ENCODE measurements around the gene ACSM5.

Gene ACSM5

GRCh38 chr16:20388854-20389253, 20.5 kb upstream of the ACSM5 start:
- intact Hi-C loops (cut with micrococcal nuclease): loop anchor here (5.0 kb wide), 1 partner anchor 318 kb away; no protein-coding TSS in a partner anchor
- H3K27me3 Mint-ChIP-seq: peaks cover 22% of the 10 kb centered on the region
- peaks cover 3% of the 10 kb centered on the region for H3K4me1 Mint-ChIP-seq (ENCODE audit: low read depth)
- H3K27ac Mint-ChIP-seq: no peak overlapping the region
- H3K36me3 Mint-ChIP-seq (ENCODE audit: low read depth): no peaks in the 10 kb centered on the region
- no peak overlapping the region for H3K4me3 Mint-ChIP-seq
- H3K9me3 Mint-ChIP-seq: no peaks in the 10 kb centered on the region

DNA sequence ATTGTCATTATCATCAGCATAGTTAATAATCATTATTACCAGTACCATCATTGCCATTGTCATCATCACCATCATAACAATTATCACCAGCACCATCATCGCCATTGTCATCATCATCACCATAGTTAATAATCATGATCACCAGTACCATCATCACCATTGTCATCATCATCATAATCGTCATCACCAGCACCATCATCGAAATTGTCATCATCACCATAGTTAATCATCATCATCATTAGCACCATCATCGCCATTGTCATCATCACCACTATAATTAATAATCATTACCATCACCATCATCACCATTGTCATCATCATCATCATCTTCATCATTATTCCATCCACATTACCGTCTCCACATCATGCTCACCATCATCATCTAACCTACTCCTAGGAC, 18.3 kb upstream of the ACSM5 start:
- intact Hi-C loops (cut with micrococcal nuclease): no loop called here
- Mint-ChIP-seq H3K4me3 (no peak overlapping the region), H3K9me3 (no peaks in the 10 kb centered on the region), H3K36me3 (ENCODE audit: low read depth) (no peaks in the 10 kb centered on the region), H3K27me3 (peaks cover 15% of the 10 kb centered on the region), H3K27ac (no peak overlapping the region), H3K4me1 (ENCODE audit: low read depth) (peaks cover 5% of the 10 kb centered on the region)

GRCh38 chr16:20393801-20394577, 15.3 kb upstream of the ACSM5 start:
- Mint-ChIP-seq H3K4me1 (ENCODE audit: low read depth) (peaks cover 5% of the 10 kb centered on the region), H3K9me3 (no peaks in the 10 kb centered on the region), H3K36me3 (ENCODE audit: low read depth) (no peaks in the 10 kb centered on the region), H3K4me3 (no peak overlapping the region), H3K27ac (no peak overlapping the region), H3K27me3 (peaks cover 3% of the 10 kb centered on the region)
- intact Hi-C loops (cut with micrococcal nuclease): no loop called here

GRCh38 chr16:20395946-20396345, 13.4 kb upstream of the ACSM5 start:
- Mint-ChIP-seq H3K27me3 (peaks cover 4% of the 10 kb centered on the region), H3K4me1 (ENCODE audit: low read depth) (peaks cover 5% of the 10 kb centered on the region), H3K9me3 (no peaks in the 10 kb centered on the region)

GRCh38 chr16:20396846-20397467, 12.4 kb upstream of the ACSM5 start:
- intact Hi-C loops (cut with micrococcal nuclease): no loop called here
- no peaks in the 10 kb centered on the region for H3K9me3 Mint-ChIP-seq
- no peak overlapping the region for H3K4me3 Mint-ChIP-seq
- H3K36me3 Mint-ChIP-seq (ENCODE audit: low read depth): no peaks in the 10 kb centered on the region
- no peak overlapping the region for H3K27ac Mint-ChIP-seq
- peaks cover 4% of the 10 kb centered on the region for H3K27me3 Mint-ChIP-seq
- H3K4me1 Mint-ChIP-seq (ENCODE audit: low read depth): peaks cover 5% of the 10 kb centered on the region

More at GRCh38 chr16:20395946-20396345, 13.4 kb upstream of the ACSM5 start:
- no peak overlapping the region for H3K27ac Mint-ChIP-seq
- intact Hi-C loops (cut with micrococcal nuclease): no loop called here
- H3K36me3 Mint-ChIP-seq (ENCODE audit: low read depth): no peaks in the 10 kb centered on the region
- no peak overlapping the region for H3K4me3 Mint-ChIP-seq

DNA sequence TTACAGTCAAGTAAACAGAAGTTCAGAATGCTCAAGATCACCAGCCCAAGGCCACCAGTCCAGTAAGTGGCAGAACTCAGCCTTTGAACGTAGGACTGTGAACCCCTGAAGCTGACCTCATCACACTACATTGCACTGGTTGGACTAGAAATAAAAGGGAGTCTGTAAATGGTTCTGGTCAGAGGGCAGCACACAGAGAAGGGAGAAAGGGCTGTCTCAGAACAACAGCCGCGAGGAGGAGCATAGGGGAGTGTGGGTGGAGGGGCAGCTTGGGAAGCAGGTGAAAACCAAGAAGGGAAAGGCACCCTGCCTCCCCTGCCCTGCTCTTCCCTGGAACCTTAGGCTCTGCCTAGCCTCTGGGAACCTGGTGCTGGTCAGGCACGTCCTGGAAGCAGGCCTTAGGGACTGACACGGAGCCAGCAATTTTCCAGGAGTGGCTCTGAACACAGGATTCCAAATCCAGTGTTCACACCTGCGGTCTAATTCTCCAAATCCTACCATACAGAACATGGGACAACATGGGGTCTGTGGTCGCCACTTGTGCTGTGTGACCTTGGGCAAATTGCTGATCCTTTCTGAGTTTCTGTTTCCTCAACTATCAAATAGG, 11.8 kb upstream of the ACSM5 start:
- intact Hi-C loops (cut with micrococcal nuclease): no loop called here
- Mint-ChIP-seq H3K4me3 (no peak overlapping the region), H3K9me3 (no peaks in the 10 kb centered on the region), H3K36me3 (ENCODE audit: low read depth) (no peaks in the 10 kb centered on the region), H3K27me3 (peaks cover 4% of the 10 kb centered on the region), H3K4me1 (ENCODE audit: low read depth) (peaks cover 5% of the 10 kb centered on the region), H3K27ac (no peak overlapping the region)

DNA sequence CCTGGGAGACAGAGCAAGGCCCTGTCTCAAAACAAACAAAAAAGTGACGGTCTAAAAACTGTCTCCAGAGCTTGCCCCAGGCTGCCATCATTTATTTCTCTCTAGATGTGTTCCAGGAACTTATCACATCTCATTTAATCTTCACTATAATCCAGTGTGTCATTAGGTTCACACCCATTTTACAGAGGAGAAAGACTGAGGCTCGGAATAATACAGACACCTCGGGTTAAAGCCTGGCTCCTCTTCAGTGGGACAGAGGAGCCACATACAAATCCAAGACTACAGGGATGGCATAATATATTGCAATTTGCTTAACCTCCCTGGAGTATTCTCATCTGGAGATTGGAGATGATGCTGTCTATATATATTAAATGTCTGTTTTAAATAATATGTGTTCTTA, 10.7 kb upstream of the ACSM5 start:
- intact Hi-C loops (cut with micrococcal nuclease): no loop called here
- Mint-ChIP-seq H3K36me3 (ENCODE audit: low read depth) (no peaks in the 10 kb centered on the region), H3K4me1 (ENCODE audit: low read depth) (peaks cover 5% of the 10 kb centered on the region), H3K27me3 (peaks cover 12% of the 10 kb centered on the region), H3K9me3 (no peaks in the 10 kb centered on the region), H3K4me3 (no peak overlapping the region), H3K27ac (no peak overlapping the region)

DNA sequence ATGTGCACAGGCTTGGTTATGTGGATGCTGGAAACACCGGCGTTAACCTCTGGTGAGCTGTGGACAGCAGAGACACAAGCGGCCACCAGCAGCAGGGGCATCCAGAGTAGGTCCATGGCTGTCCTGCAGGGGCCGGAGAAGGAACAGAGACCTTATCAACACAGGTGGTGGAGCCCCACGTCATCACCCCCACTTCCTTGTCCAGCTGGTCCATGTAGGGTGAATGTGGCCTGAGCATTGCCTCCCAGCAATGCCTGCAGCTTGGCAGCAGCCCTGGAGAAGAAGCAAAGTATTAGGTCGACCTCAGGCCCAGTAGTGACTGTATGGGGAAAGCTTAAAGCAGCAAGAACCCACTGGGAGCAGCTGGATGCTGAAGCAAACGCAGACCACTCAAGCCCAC, 10.1 kb upstream of the ACSM5 start:
- no peaks in the 10 kb centered on the region for H3K4me1 Mint-ChIP-seq (ENCODE audit: low read depth)
- peaks cover 14% of the 10 kb centered on the region for H3K27me3 Mint-ChIP-seq
- no peak overlapping the region for H3K4me3 Mint-ChIP-seq
- H3K36me3 Mint-ChIP-seq (ENCODE audit: low read depth): no peaks in the 10 kb centered on the region
- no peak overlapping the region for H3K27ac Mint-ChIP-seq
- intact Hi-C loops (cut with micrococcal nuclease): no loop called here
- no peaks in the 10 kb centered on the region for H3K9me3 Mint-ChIP-seq

- H3K4me3 Mint-ChIP-seq: no peak overlapping the region
- no peaks in the 10 kb centered on the region for H3K9me3 Mint-ChIP-seq
- intact Hi-C loops (cut with micrococcal nuclease): no loop called here
- H3K27ac Mint-ChIP-seq: no peak overlapping the region
- H3K36me3 Mint-ChIP-seq (ENCODE audit: low read depth): no peaks in the 10 kb centered on the region
- H3K27me3 Mint-ChIP-seq: peaks cover 14% of the 10 kb centered on the region
- no peaks in the 10 kb centered on the region for H3K4me1 Mint-ChIP-seq (ENCODE audit: low read depth)
These were observed 8.3 kb upstream of the ACSM5 start for GRCh38 chr16:20401066-20401465.

DNA sequence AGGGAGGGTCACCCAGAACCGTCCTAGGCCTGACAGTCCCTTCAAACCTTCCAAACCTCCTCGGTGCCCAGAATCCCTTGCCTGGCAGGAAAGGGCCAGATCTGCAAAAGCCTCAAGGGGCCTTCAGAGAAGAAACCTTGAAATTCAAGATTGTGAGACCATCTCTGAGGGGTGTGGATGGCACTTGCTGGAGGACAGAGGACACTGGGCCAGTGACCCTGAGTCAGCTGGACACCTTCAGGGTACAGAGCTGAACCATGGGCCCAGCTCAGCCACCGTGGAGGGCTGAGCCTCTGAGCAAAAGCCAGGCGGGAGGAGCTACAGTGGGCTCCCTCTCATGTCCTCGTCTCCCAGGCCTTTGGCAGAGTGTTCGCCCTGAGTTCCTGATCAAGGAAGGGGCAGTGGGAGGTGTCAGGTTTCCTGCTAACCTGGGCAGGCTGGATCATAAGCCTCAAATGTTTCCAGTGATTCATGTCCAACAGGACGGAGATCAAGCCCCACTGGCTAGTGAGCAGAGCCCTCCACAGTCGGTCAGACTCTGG, 7.8 kb upstream of the ACSM5 start:
- Mint-ChIP-seq H3K27ac (no peak overlapping the region), H3K36me3 (ENCODE audit: low read depth) (no peaks in the 10 kb centered on the region), H3K9me3 (no peaks in the 10 kb centered on the region), H3K4me3 (no peak overlapping the region), H3K27me3 (peaks cover 12% of the 10 kb centered on the region), H3K4me1 (ENCODE audit: low read depth) (no peaks in the 10 kb centered on the region)
- intact Hi-C loops (cut with micrococcal nuclease): no loop called here

- intact Hi-C loops (cut with micrococcal nuclease): no loop called here
- Mint-ChIP-seq H3K4me1 (ENCODE audit: low read depth) (peaks cover 6% of the 10 kb centered on the region), H3K27ac (peak overlapping the region; percentile 24), H3K9me3 (no peaks in the 10 kb centered on the region), H3K27me3 (peaks cover 12% of the 10 kb centered on the region), H3K36me3 (ENCODE audit: low read depth) (no peaks in the 10 kb centered on the region), H3K4me3 (no peak overlapping the region)
These were observed 6.7 kb upstream of the ACSM5 start for GRCh38 chr16:20402651-20403050.

DNA sequence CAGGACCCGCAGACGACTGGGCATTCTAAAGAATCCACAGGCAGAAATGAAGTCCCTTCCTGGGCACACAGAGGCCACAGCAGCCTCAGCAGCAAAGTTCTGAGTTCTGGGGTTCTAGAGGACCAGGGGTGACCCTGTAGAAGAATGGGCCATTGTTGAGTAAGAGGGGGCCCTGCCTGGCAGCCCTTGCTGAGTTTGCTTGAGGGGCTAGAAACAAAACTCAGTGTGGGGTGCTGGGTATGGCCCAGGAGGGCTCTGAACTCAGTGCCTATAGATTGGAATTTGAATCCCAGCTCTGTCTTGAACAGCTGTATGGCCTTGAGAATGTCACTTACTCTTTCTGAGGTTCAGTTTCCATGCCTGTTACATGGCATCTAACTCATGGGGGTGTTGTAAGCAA, 4.7 kb upstream of the ACSM5 start, which contains the start of gene PDILT:
Gene PDILT, minus strand, starts transcription at position 101 of the 400 bp plus-strand sequence. CDS start 5,437 bp downstream, outside the sequence.
- intact Hi-C loops (cut with micrococcal nuclease): no loop called here
- peaks cover 16% of the 10 kb centered on the region for H3K4me1 Mint-ChIP-seq (ENCODE audit: low read depth)
- H3K9me3 Mint-ChIP-seq: no peaks in the 10 kb centered on the region
- H3K27me3 Mint-ChIP-seq: peaks cover 10% of the 10 kb centered on the region
- no peak within 1 kb of the TSS for H3K4me3 Mint-ChIP-seq
- H3K36me3 Mint-ChIP-seq (ENCODE audit: low read depth): no peaks in the 10 kb centered on the region
- H3K27ac Mint-ChIP-seq: no peak within 1 kb of the TSS

GRCh38 chr16:20410121-20410723, 888 bp downstream of the ACSM5 start:
- H3K9me3 Mint-ChIP-seq: no peaks in the 10 kb centered on the region
- peak overlapping the region; percentile 17 for H3K4me3 Mint-ChIP-seq
- H3K36me3 Mint-ChIP-seq (ENCODE audit: low read depth): no peaks in the 10 kb centered on the region
- peaks cover 5% of the 10 kb centered on the region for H3K27me3 Mint-ChIP-seq
- intact Hi-C loops (cut with micrococcal nuclease): no loop called here
- peaks cover 43% of the 10 kb centered on the region for H3K4me1 Mint-ChIP-seq (ENCODE audit: low read depth)
- H3K27ac Mint-ChIP-seq: peak overlapping the region; percentile 99

DNA sequence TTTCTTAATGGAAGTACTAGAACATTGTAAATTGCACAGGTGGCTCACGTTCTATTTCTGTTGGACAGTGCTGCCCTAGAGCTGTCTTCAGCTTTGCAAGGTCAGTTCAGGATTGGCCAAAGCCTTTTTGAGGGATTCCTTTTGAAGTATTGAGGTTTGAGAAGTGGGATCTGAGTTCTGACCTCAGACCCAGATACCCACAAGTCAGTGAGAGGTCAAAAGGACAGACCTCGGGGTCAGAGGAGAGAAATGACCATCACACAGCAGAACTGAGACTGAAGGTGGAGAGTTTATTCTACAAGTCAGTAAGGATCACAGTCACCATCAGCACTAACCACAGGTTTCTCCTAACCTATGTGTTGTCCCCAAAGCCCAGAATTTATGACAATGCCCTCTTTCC, 1.7 kb downstream of the ACSM5 start:
- Mint-ChIP-seq H3K36me3 (ENCODE audit: low read depth) (no peaks in the 10 kb centered on the region), H3K4me1 (ENCODE audit: low read depth) (peaks cover 48% of the 10 kb centered on the region), H3K9me3 (no peaks in the 10 kb centered on the region), H3K27me3 (peaks cover 5% of the 10 kb centered on the region), H3K4me3 (no peak overlapping the region), H3K27ac (peak overlapping the region; percentile 58)
- intact Hi-C loops (cut with micrococcal nuclease): no loop called here
